HG03439 (cell line): ENCODE results near the gene TSSK6.

Experiments
- ATAC-seq: cut with Tn5 transposase; IDR thresholded peaks from one replicate; pipeline ENCODE4 v1.9.1; 2021; ENCODE audit warnings: mild to moderate bottlenecking, moderate library complexity; ENCODE audit not compliant: unreplicated experiment

Gene TSSK6

GRCh38 chr19:19465436-19466070 is 49.8 kb downstream of the TSSK6 start:
- no peak for ATAC-seq

- no peak for ATAC-seq
These were observed 50.8 kb downstream of the TSSK6 start for GRCh38 chr19:19464339-19465098.
